Measurements from ENCODE around the gene PDZD7. TPM values are rescaled to one million over a fixed set of nuclear protein-coding genes. Genes with fewer than 3 reads are reported as not detected.

PDZD7 gene
- total RNA-seq, 1 donor from 2014 or later: 0.27 TPM

DNA sequence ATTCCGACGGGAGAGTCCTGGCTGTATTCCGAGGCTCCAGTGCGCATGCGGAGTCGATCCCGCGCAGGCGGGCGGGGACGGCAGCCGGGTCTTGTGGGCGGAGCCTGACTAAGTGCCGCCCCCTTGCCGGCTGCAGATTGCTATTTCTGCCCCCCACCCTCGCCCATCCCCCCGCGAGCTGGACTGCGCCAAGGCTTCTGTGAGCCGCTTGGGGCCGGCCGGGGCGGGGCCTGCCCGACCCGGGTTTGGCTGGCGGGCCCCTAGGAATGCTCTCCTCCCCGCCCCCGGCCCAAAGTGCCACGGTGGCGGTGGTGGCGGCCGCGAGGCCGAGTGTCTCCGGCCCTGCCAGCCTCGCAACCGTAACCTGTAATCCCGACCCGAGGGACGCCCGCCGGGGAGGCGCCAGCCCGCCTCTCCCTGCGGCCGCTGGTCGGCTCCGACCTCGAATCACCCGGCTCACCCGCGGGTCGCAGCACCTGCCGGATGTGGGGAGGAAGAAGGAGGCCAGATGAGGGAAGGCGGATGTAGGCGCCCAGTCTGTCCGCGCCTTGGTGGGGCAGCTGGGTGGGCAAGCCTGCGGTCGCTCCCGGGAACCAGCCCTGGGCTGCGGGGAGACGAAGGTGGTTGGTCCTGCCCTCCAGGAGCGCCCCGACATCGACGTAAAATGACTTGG lies 30.2 kb upstream of the PDZD7 start:
- TF ChIP-seq, protein P1, sequence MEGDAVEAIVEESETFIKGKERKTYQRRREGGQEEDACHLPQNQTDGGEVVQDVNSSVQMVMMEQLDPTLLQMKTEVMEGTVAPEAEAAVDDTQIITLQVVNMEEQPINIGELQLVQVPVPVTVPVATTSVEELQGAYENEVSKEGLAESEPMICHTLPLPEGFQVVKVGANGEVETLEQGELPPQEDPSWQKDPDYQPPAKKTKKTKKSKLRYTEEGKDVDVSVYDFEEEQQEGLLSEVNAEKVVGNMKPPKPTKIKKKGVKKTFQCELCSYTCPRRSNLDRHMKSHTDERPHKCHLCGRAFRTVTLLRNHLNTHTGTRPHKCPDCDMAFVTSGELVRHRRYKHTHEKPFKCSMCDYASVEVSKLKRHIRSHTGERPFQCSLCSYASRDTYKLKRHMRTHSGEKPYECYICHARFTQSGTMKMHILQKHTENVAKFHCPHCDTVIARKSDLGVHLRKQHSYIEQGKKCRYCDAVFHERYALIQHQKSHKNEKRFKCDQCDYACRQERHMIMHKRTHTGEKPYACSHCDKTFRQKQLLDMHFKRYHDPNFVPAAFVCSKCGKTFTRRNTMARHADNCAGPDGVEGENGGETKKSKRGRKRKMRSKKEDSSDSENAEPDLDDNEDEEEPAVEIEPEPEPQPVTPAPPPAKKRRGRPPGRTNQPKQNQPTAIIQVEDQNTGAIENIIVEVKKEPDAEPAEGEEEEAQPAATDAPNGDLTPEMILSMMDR (IDR thresholded peaks at IDR 0.05; ENCODE audit: borderline replicate concordance): no peak
- Histone ChIP-seq H3K36me3 (no peaks in the 10 kb centered on the region), H3K4me3 (peak overlapping the region; percentile 88), H3K27ac (replicated peaks) (peak overlapping the region; percentile 99), H3K4me1 (peaks cover 66% of the 10 kb centered on the region), H3K27me3 (ENCODE audit: low read depth) (peaks cover 27% of the 10 kb centered on the region), H3K9me3 (replicated peaks) (no peaks in the 10 kb centered on the region)
- intact Hi-C loops (cut with micrococcal nuclease): no loop called here
- DNase-seq: peak; percentile 97

DNA sequence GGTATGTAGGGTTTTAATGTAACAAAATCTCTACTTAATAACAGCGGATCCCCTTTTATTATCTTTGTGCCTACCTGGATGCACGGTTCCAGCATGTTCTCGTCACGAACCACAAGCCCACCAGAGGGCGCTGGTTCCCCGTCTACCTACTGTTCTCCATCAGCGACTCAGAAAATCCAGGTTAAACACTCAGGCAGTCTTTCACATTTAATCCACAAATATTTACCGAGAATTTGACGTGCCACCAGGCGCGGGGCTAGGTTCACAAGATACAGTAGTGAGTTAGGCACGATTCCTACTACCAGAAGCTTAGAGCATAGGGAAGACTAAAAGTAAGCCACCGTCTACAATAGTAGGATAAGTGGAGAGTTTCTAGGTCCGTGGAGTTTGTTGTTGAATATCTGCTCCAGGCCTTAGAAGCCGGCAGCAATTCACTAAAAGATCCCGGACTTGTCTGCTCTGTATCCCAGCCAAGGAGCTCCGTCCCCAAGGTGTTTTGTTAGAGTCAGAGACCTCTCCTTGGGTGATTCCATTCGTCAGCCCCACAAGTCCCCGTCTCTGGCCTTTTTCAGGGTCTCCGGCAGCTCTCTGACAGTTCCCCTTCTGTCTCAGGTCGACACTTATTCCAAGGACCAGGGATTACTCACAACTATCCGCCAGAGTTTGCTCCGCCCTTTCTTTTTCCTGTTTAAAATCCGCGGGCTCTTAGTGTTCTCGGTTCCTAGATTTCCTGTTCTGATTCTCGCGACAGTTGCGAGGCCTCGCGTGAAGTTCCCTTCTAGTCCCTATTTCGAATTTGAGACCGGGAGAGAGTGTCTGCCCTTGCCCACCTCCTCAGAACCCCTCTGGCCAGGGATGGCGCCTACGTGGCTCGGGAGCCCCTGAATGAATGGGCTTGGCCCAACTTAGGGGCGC lies 29.4 kb upstream of the PDZD7 start:
- Histone ChIP-seq H3K27me3 (ENCODE audit: low read depth) (peaks cover 23% of the 10 kb centered on the region), H3K27ac (replicated peaks) (peak overlapping the region; percentile 99), H3K4me1 (peaks cover 58% of the 10 kb centered on the region), H3K36me3 (no peaks in the 10 kb centered on the region), H3K9me3 (replicated peaks) (no peaks in the 10 kb centered on the region), H3K4me3 (peak overlapping the region; percentile 88)
- TF ChIP-seq, protein P1 (IDR thresholded peaks at IDR 0.05; ENCODE audit: borderline replicate concordance): peak; percentile 88
- intact Hi-C loops (cut with micrococcal nuclease): no loop called here
- DNase-seq: peak; percentile 94

DNA sequence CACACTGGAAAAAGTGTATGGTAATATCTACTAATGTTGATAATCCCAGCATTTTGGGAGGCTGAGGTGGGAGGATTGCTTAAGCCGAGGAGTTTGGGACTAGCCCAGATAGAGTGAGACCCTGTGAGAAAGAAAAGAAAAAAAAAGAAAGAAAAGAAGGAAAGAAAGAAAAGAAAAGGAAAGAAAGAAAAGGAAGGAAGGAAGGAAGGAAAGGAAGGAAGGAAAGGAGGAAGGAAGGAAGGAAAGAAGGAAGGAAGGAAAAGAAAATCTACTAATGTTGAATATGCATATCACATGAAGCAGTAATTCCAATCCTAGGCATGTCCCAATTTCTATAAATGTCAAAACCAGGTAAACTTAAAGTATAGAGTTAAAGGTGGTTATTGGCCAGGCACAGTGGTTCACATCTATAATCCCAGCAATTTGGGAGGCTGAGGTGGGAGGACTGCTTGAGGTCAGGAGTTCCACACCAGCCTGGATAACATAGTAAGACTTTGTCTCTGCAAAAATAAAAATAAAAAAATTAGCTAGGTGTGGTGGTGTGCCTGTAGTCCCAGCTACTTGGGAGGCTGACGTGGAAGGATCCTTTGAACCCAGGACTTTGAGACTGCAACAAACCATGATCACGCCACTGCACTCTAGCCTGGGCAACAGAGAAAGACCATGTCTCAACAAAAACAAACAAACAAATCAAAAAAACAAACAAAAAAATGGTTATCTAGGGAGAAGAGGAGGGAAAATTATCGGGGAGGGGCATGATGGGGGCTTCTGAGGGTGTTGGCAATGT lies 25.6 kb upstream of the PDZD7 start:
- Histone ChIP-seq H3K4me1 (peaks cover 20% of the 10 kb centered on the region), H3K9me3 (replicated peaks) (no peaks in the 10 kb centered on the region), H3K36me3 (no peaks in the 10 kb centered on the region), H3K27me3 (ENCODE audit: low read depth) (peaks cover 12% of the 10 kb centered on the region), H3K27ac (replicated peaks) (no peak overlapping the region), H3K4me3 (no peak overlapping the region)
- intact Hi-C loops (cut with micrococcal nuclease): no loop called here
- TF ChIP-seq, protein P1 (IDR thresholded peaks at IDR 0.05; ENCODE audit: borderline replicate concordance): no peak
- DNase-seq: no peak

DNA sequence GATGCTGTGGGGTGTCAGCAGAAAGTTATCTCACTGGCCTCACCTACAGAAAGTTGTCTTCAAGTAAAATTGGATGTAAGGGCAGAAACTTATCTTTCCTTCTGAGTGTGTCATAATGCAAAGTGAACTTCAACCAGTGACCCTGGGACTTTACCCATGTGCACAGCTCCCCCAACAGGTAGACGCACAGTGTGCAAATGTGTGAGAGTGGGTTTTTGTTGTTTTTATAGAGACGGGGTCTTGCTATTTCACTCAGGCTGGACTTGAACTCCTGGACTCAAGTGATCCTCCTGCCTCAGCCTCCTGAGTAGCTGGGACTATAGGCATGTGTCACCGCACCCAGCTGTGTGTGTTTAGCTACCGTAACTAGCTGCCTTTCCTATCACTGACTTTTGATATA lies 24.5 kb upstream of the PDZD7 start:
- no peak overlapping the region for H3K4me3 ChIP-seq
- H3K27me3 ChIP-seq (ENCODE audit: low read depth): peaks cover 23% of the 10 kb centered on the region
- TF ChIP-seq, protein P1 (IDR thresholded peaks at IDR 0.05; ENCODE audit: borderline replicate concordance): no peak
- peaks cover 12% of the 10 kb centered on the region for H3K4me1 ChIP-seq
- H3K36me3 ChIP-seq: no peaks in the 10 kb centered on the region
- intact Hi-C loops (cut with micrococcal nuclease): no loop called here
- H3K27ac ChIP-seq (replicated peaks): no peak overlapping the region
- DNase-seq: no peak
- H3K9me3 ChIP-seq (replicated peaks): no peaks in the 10 kb centered on the region

DNA sequence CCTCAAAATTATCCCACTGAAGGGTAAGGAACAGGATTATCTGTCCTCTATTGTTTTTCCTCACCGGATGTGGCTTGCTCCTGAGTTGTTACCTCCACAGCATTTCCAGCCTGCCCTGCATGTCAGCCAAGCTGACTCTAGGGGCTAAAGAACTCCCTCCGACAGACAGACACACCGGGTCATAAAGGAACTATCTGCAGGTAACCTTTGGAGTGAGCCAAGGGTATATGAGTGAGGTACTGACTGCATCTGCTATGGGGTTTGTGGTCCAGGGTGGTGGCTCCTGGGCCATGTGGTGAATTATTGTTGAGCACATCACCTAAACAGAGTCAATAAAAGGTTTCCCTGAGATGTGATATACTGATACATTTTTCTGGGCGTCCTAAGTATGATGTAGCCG lies 23.9 kb upstream of the PDZD7 start:
- intact Hi-C loops (cut with micrococcal nuclease): no loop called here
- no peak overlapping the region for H3K4me3 ChIP-seq
- H3K27me3 ChIP-seq (ENCODE audit: low read depth): peaks cover 28% of the 10 kb centered on the region
- H3K36me3 ChIP-seq: no peaks in the 10 kb centered on the region
- TF ChIP-seq, protein P1 (IDR thresholded peaks at IDR 0.05; ENCODE audit: borderline replicate concordance): no peak
- no peak for DNase-seq
- peaks cover 12% of the 10 kb centered on the region for H3K4me1 ChIP-seq
- H3K27ac ChIP-seq (replicated peaks): no peak overlapping the region
- no peaks in the 10 kb centered on the region for H3K9me3 ChIP-seq (replicated peaks)
